Measurements from ENCODE around the gene HNRNPUL2.
A peak's percentile ranks its signal among the peaks of the same experiment; 100 is the strongest.

Gene HNRNPUL2

DNA sequence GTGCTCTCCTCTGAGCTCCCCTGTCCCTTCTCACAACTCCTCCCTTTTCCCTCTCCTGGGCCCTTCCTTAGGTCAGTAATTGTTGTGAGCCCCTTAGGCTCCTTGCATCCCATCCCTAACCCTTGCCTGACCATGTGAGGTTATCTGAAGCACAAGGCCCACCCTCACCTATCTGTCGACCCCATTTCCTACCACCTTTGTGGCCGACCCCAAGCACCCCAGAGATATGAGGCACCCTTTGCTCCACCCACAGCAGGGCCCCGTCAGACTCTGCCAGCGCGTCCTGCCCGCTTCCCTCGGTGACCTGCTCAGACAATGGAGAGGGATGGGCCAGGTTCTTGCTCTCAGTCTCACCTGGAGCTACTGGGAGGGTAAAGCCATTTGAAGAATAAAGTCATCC is 18.5 kb downstream of the HNRNPUL2 start:
- DNase-seq (peak; percentile 51), ATAC-seq (ENCODE audit: insufficient read depth, low read depth) (peak; percentile 7; the same call in 2 of the 3 replicates)
- peak overlapping the region; percentile 86 for H3K4me2 ChIP-seq (ENCODE audit: insufficient read depth, low read length)
- TF ChIP-seq, protein P1, sequence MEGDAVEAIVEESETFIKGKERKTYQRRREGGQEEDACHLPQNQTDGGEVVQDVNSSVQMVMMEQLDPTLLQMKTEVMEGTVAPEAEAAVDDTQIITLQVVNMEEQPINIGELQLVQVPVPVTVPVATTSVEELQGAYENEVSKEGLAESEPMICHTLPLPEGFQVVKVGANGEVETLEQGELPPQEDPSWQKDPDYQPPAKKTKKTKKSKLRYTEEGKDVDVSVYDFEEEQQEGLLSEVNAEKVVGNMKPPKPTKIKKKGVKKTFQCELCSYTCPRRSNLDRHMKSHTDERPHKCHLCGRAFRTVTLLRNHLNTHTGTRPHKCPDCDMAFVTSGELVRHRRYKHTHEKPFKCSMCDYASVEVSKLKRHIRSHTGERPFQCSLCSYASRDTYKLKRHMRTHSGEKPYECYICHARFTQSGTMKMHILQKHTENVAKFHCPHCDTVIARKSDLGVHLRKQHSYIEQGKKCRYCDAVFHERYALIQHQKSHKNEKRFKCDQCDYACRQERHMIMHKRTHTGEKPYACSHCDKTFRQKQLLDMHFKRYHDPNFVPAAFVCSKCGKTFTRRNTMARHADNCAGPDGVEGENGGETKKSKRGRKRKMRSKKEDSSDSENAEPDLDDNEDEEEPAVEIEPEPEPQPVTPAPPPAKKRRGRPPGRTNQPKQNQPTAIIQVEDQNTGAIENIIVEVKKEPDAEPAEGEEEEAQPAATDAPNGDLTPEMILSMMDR (IDR thresholded peaks at IDR 0.05; ENCODE audit: borderline replicate concordance, extremely low read depth, low read length, poor library complexity, severe bottlenecking): no peak
- TF ChIP-seq EZH2 (IDR thresholded peaks at IDR 0.05; ENCODE audit: borderline replicate concordance, low read depth, low read length, severe bottlenecking): no peak
- H3K79me2 ChIP-seq (ENCODE audit: insufficient read depth, low read length): peaks cover 24% of the 10 kb centered on the region
- H3K27ac ChIP-seq (ENCODE audit: low read length): peak overlapping the region; percentile 81
- H3K9ac ChIP-seq (ENCODE audit: low read depth, low read length): peak overlapping the region; percentile 74
- H3K36me3 ChIP-seq (ENCODE audit: insufficient read depth, low read length): peaks cover 37% of the 10 kb centered on the region
- no peaks in the 10 kb centered on the region for H3K27me3 ChIP-seq (ENCODE audit: insufficient read depth, low read length, poor library complexity)
- no peaks in the 10 kb centered on the region for H4K20me1 ChIP-seq (ENCODE audit: insufficient read depth, low read length)
- peaks cover 52% of the 10 kb centered on the region for H3K4me1 ChIP-seq (ENCODE audit: insufficient read depth, low read length)
- no peaks in the 10 kb centered on the region for H3K9me3 ChIP-seq (ENCODE audit: insufficient read depth, low read length, severe bottlenecking)
- H3K4me3 ChIP-seq (ENCODE audit: low read depth in 1 of 2, low read length in 2 of 2): peak overlapping the region; percentile 37 to 72
- peak overlapping the region; percentile 62 for H2AFZ ChIP-seq (ENCODE audit: low read depth, low read length)

DNA sequence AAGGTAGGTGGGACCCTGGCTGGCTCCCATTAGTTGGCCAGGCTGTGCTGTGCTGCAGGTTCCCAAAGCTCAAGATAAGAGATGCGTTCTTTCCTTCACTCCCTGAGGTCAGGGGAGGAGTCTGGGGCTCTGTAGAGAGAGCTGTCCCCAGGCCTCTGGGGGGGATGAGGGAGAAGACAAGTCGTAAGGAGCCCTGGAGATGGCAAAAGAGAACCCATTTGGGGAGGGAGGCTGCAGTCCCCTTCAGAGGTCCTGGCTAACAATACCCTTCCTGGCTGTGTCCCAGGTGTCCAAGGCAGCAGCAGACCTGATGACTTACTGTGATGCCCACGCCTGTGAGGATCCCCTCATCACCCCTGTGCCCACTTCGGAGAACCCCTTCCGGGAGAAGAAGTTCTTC is 18.9 kb downstream of the HNRNPUL2 start:
- Histone ChIP-seq H3K4me1 (ENCODE audit: insufficient read depth, low read length) (peaks cover 52% of the 10 kb centered on the region), H3K4me2 (ENCODE audit: insufficient read depth, low read length) (peak overlapping the region; percentile 86), H3K36me3 (ENCODE audit: insufficient read depth, low read length) (peaks cover 33% of the 10 kb centered on the region)

DNA sequence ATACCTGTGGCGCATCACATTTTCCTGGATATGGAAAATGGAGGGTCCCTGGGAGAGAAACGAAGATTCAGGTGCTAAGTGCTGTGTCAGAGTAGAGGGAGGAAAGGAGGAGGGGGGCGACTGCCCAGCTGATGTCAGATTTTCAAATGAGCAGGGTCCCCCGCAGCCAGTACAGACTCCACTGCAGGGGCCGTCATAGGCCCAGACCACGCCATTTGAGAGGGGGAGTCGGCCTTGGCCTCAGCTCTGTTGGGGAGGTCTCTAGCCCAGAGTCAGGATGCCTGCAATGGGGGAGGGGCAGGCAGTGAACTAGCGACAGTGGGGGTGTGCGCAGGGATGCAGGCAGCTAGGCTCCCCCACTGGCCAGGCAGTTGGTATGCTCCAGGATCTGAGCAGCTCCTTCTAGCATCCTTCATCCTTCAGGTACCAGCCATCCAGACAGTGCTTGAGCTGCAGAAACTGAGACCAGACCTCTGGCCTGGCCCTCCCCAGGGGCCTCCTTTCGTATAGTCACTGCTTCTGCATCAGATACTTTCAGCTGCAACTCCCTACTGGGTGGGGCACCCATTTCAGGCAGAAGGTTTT is 19.9 kb downstream of the HNRNPUL2 start, which contains the start of the genes BSCL2 and GNG3:
Gene BSCL2 (minus strand): TSS at position 148 of the 585 bp plus-strand sequence. CDS start 229 bp downstream, outside the sequence.
Gene GNG3 (plus strand): TSS at position 400 of the 585 bp plus-strand sequence. CDS start 620 bp downstream, outside the sequence.
- H3K27me3 ChIP-seq (ENCODE audit: insufficient read depth, low read length, poor library complexity): no peaks in the 10 kb centered on the region
- H4K20me1 ChIP-seq (ENCODE audit: insufficient read depth, low read length): no peaks in the 10 kb centered on the region
- peak within 1 kb of the TSS; percentile 97 for H3K4me2 ChIP-seq (ENCODE audit: insufficient read depth, low read length)
- H3K4me3 ChIP-seq (ENCODE audit: low read depth in 1 of 2, low read length in 2 of 2): peak within 1 kb of the TSS in 1 of 2 experiments; percentile 88; a peak in 3 of 4 replicates
- DNase-seq: peak; percentile 40
- peak within 1 kb of the TSS; percentile 83 for H3K9ac ChIP-seq (ENCODE audit: low read depth, low read length)
- H3K4me1 ChIP-seq (ENCODE audit: insufficient read depth, low read length): peaks cover 52% of the 10 kb centered on the region
- H3K36me3 ChIP-seq (ENCODE audit: insufficient read depth, low read length): peaks cover 23% of the 10 kb centered on the region
- H2AFZ ChIP-seq (ENCODE audit: low read depth, low read length): peak within 1 kb of the TSS; percentile 80
- ATAC-seq (ENCODE audit: insufficient read depth, low read depth): no peak
- no peaks in the 10 kb centered on the region for H3K9me3 ChIP-seq (ENCODE audit: insufficient read depth, low read length, severe bottlenecking)
- peak within 1 kb of the TSS; percentile 81 for H3K27ac ChIP-seq (ENCODE audit: low read length)
- TF ChIP-seq EZH2 (IDR thresholded peaks at IDR 0.05; ENCODE audit: borderline replicate concordance, low read depth, low read length, severe bottlenecking): no peak
- TF ChIP-seq, protein P1 (IDR thresholded peaks at IDR 0.05; ENCODE audit: borderline replicate concordance, extremely low read depth, low read length, poor library complexity, severe bottlenecking): no peak
- peaks cover 22% of the 10 kb centered on the region for H3K79me2 ChIP-seq (ENCODE audit: insufficient read depth, low read length)

More for the DNA sequence above, 18.9 kb downstream of the HNRNPUL2 start:
- H3K9me3 ChIP-seq (ENCODE audit: insufficient read depth, low read length, severe bottlenecking): no peaks in the 10 kb centered on the region
- TF ChIP-seq, protein P1 (IDR thresholded peaks at IDR 0.05; ENCODE audit: borderline replicate concordance, extremely low read depth, low read length, poor library complexity, severe bottlenecking): no peak
- TF ChIP-seq EZH2 (IDR thresholded peaks at IDR 0.05; ENCODE audit: borderline replicate concordance, low read depth, low read length, severe bottlenecking): no peak
- H3K27me3 ChIP-seq (ENCODE audit: insufficient read depth, low read length, poor library complexity): no peaks in the 10 kb centered on the region
- H2AFZ ChIP-seq (ENCODE audit: low read depth, low read length): peak overlapping the region; percentile 62; the same call in 1 of the 2 replicates
- no peaks in the 10 kb centered on the region for H4K20me1 ChIP-seq (ENCODE audit: insufficient read depth, low read length)
- H3K4me3 ChIP-seq (ENCODE audit: low read depth in 1 of 2, low read length in 2 of 2): peak overlapping the region; percentile 37 to 72; a peak in 3 of 4 replicates
- DNase-seq (no peak), ATAC-seq (ENCODE audit: insufficient read depth, low read depth) (no peak)
- peak overlapping the region; percentile 74 for H3K9ac ChIP-seq (ENCODE audit: low read depth, low read length)
- peaks cover 23% of the 10 kb centered on the region for H3K79me2 ChIP-seq (ENCODE audit: insufficient read depth, low read length)
- H3K27ac ChIP-seq (ENCODE audit: low read length): peak overlapping the region; percentile 81
